ENCODE data around the gene ZBED1.

Gene ZBED1

GRCh38 chrX:2450681-2451080 is 50.1 kb downstream of the ZBED1 start:
- DNase-seq: no peak

GRCh38 chrX:2449135-2449886 is 51.5 kb downstream of the ZBED1 start:
- DNase-seq: no peak

GRCh38 chrX:2447484-2447883 is 53.3 kb downstream of the ZBED1 start:
- DNase-seq: no peak

- DNase-seq: no peak
Measured at GRCh38 chrX:2446815-2447214, 54.0 kb downstream of the ZBED1 start.

DNA sequence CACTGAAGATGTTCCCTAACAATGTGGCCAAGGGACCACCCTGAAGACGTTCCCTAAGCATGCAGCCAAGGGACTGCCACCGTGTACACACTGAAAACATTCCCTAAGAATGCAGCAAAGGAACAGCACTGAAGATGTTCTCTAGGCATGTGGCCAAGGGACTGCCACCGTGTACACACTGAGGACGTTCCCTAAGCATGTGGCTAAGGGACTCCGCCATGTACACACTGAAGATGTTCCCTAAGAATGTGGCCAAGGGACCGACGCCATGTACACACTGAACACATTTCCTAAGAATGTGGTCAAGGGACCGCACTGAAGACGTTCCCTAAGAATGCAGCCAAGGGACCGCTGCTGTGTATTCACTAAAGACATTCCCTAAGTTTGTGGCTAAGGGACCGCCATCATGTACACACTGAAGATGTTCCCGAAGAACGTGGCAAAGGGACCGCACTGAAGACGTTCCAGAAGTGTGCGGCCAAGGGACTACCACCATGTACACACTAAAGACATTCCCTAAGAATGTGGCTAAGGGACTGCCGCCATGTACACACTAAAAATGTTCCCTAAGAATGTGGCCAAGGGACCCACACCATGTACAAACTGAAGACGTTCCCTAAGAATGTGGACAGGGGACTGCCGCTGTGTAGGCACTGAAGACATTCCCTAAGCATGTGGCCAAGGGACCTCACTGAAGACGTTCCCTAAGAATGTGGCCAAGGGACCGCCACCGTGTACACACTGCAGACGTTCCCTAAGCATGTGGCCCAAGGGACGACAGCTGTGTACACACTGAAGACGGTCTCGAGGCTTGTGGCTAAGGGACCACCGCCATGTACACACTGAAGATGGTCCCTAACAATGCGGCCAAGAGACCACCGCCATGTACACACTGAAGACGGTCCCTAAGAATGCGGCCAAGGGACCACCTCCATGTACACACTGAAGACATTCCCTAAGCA is 54.8 kb downstream of the ZBED1 start:
- DNase-seq: no peak

DNA sequence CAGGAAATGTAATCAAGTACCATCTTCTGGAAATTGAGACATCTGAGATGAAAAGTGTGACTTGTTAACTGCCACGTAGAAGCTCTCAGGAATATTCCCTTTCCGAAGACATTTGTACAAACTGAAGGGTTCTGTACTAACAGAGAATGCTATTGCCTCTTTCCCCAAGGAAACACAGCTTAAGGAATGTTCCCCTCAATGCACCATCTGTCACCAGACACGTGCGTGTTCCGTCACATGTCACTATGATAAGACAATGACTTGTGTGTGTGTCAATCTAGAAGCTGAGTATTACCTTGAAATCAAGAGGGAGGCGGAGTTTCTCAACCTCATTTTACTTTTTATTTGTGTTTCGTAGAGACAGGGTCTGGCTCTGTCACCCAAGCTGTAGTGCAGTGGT is 58.1 kb downstream of the ZBED1 start:
- no peak for DNase-seq

- no peak for DNase-seq
Measured at GRCh38 chrX:2441466-2441865, 59.3 kb downstream of the ZBED1 start.

DNA sequence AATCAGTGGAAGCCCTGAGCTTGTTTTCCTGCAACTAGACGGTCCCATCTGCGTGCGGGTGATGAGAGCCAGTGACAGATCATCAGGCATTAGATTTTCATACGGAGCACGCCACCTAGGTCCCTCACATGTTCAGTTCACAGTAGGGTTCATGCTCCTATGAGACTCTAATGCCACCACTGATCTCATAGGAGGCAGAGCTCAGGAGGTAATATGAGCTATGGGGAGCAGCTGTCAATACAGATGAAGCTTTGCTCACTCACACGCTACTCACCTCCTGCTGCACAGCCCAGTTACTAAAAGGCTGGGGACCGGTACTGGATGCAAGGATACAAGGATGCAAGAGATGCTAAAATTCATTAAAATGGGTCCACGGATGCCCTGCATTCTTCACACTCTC is 61.2 kb downstream of the ZBED1 start:
- no peak for DNase-seq

Data from DMS79 (cell line).